ENCODE data around the gene MGAT4B.

DNA sequence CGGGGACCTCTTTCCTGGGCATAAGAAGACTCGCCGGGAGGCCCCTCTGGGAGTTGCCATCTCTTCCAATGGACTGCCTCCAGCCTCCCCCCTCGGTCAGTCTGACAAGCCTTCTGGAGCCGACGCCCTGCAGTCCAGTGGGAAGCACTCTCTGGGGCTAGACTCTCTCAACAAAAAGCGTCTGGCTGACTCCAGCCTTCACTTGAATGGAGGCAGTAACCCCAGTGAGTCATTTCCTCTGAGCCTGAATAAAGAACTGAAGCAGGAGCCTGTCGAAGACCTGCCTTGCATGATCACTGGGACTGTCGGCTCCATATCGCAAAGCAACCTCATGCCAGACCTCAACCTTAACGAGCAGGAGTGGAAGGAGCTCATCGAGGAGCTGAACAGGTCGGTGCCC is 41.3 kb downstream of the MGAT4B start:
- no peak for TF ChIP-seq POLR2A (IDR thresholded peaks at IDR 0.05)
- TF ChIP-seq, protein P1, sequence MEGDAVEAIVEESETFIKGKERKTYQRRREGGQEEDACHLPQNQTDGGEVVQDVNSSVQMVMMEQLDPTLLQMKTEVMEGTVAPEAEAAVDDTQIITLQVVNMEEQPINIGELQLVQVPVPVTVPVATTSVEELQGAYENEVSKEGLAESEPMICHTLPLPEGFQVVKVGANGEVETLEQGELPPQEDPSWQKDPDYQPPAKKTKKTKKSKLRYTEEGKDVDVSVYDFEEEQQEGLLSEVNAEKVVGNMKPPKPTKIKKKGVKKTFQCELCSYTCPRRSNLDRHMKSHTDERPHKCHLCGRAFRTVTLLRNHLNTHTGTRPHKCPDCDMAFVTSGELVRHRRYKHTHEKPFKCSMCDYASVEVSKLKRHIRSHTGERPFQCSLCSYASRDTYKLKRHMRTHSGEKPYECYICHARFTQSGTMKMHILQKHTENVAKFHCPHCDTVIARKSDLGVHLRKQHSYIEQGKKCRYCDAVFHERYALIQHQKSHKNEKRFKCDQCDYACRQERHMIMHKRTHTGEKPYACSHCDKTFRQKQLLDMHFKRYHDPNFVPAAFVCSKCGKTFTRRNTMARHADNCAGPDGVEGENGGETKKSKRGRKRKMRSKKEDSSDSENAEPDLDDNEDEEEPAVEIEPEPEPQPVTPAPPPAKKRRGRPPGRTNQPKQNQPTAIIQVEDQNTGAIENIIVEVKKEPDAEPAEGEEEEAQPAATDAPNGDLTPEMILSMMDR (IDR thresholded peaks at IDR 0.05) = no peak

Data from Peyer's patch (tissue), 4 donors.